SH-SY5Y (cell line): ENCODE measurements around the gene GBX1.

Source experiments
- GATA2 ChIP-seq: IDR thresholded peaks from 2 replicates; pipeline ENCODE4 v1.6.1; 2011; ENCODE audit warnings: mild to moderate bottlenecking, low read depth, low read length
- GATA3 ChIP-seq: IDR thresholded peaks from 2 replicates; pipeline ENCODE4 v1.6.1; 2011; ENCODE audit warnings: low read depth, mild to moderate bottlenecking, low read length, moderate library complexity

DNA sequence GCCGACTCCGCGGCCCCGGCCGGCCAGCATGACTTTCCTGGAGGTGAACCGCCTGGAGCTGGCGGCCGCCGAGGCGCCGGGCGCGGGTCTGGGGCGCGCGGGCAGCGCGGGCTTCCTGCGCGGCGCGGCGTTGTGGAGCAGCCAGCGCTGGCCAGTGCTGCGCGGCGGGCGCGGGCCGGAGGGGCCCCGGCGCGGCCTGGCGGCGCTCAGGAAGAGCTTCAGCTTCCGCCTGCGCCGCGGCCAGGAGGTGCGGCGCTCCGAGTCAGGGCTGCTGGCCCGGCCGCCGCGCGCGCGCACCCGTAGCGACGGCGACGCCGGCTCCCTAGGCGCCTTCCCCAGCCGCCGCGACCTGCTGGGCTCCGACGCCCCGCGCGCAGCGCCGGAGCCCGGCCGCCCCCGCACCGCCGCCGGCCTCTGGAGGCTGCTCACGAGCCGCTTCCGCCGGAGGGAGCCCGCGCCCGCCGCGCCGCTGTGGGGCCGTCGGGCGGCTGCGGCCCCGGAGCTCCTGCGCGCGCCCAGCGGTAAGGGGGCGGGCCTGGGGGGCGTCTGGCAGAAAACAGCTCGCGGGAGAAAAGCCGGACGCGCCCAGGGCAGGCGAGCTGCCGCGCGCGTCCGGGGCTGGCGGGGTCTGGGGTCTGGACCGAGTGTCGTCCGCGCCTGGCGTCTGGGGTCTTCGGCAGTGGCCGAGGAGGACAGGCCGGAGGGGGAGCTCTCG lies 52.2 kb downstream of the GBX1 start:
- TF ChIP-seq GATA2 (no peak), GATA3 (no peak)
